HL-60 (cell line): ENCODE results near the gene RIPK3.

Experiments
- POLR2AphosphoS5 ChIP-seq: IDR thresholded peaks from 2 replicates; pipeline ENCODE4 v1.6.1; 2012; ENCODE audit warnings: low read depth
- SPI1 ChIP-seq: IDR thresholded peaks from 2 replicates; pipeline ENCODE4 v1.6.1; 2012; ENCODE audit warnings: low read depth, mild to moderate bottlenecking, borderline replicate concordance
- TF ChIP-seq, protein P1 (sequence below): IDR thresholded peaks from one replicate; pipeline ENCODE4 v1.5.1; 2011; ENCODE audit warnings: low read length, control low read depth, inconsistent platforms; ENCODE audit not compliant: insufficient read depth
- TF ChIP-seq, protein P2 (sequence below): IDR thresholded peaks from 2 replicates; pipeline ENCODE4 v1.6.1; 2012; ENCODE audit warnings: low read depth; ENCODE audit not compliant: insufficient replicate concordance

DNA sequence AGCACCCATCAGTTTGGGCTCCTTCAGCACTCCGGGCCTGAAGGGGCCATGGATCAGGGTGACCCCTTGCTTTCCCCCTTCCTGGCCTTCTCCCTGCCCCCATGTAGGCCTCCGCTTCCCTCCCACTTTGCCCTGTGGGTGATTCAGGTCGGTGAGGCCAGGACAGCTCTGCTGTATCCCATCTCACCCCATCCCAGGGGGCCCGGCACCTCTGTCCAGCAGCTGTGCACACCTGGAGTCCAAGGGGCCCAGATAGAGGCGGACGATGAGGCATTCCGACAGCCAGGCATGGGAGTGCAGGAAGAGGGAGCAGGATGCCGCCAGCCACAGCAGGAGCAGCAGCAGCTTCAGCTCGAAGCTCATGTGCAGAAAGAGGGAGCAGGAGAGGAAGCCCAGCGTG lies 17.1 kb downstream of the RIPK3 start:
- TF ChIP-seq, protein P1, sequence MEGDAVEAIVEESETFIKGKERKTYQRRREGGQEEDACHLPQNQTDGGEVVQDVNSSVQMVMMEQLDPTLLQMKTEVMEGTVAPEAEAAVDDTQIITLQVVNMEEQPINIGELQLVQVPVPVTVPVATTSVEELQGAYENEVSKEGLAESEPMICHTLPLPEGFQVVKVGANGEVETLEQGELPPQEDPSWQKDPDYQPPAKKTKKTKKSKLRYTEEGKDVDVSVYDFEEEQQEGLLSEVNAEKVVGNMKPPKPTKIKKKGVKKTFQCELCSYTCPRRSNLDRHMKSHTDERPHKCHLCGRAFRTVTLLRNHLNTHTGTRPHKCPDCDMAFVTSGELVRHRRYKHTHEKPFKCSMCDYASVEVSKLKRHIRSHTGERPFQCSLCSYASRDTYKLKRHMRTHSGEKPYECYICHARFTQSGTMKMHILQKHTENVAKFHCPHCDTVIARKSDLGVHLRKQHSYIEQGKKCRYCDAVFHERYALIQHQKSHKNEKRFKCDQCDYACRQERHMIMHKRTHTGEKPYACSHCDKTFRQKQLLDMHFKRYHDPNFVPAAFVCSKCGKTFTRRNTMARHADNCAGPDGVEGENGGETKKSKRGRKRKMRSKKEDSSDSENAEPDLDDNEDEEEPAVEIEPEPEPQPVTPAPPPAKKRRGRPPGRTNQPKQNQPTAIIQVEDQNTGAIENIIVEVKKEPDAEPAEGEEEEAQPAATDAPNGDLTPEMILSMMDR, result no peak
- TF ChIP-seq, protein P2, sequence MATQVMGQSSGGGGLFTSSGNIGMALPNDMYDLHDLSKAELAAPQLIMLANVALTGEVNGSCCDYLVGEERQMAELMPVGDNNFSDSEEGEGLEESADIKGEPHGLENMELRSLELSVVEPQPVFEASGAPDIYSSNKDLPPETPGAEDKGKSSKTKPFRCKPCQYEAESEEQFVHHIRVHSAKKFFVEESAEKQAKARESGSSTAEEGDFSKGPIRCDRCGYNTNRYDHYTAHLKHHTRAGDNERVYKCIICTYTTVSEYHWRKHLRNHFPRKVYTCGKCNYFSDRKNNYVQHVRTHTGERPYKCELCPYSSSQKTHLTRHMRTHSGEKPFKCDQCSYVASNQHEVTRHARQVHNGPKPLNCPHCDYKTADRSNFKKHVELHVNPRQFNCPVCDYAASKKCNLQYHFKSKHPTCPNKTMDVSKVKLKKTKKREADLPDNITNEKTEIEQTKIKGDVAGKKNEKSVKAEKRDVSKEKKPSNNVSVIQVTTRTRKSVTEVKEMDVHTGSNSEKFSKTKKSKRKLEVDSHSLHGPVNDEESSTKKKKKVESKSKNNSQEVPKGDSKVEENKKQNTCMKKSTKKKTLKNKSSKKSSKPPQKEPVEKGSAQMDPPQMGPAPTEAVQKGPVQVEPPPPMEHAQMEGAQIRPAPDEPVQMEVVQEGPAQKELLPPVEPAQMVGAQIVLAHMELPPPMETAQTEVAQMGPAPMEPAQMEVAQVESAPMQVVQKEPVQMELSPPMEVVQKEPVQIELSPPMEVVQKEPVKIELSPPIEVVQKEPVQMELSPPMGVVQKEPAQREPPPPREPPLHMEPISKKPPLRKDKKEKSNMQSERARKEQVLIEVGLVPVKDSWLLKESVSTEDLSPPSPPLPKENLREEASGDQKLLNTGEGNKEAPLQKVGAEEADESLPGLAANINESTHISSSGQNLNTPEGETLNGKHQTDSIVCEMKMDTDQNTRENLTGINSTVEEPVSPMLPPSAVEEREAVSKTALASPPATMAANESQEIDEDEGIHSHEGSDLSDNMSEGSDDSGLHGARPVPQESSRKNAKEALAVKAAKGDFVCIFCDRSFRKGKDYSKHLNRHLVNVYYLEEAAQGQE, result no peak
- TF ChIP-seq POLR2AphosphoS5, result no peak
- TF ChIP-seq SPI1, result no peak
